Cardiac muscle cell (in vitro differentiated cells and primary cell): ENCODE measurements around the gene CXorf65. TPM values are rescaled to one million over a fixed set of nuclear protein-coding genes. Genes with fewer than 3 reads are reported as not detected.

ENCODE experiments used
- DNase-seq, 2 donors: peaks; one replicate each; pipeline versions ENCODE4 v3.0.0 to v3.0.0-alpha.2; 2010 to 2017; ENCODE audit warnings: low read depth in 1 of 2, low spot score in 1 of 2
- H3K27ac ChIP-seq: fragments of 200-600 bp; sonication (generic); 2 replicates; pipeline ENCODE4 v1.5.1; 2016
- H3K27me3 ChIP-seq: fragments of 200-600 bp; sonication (generic); 2 replicates; pipeline ENCODE4 v1.6.0; 2016; ENCODE audit warnings: control low read depth
- H3K36me3 ChIP-seq: fragments of 200-600 bp; sonication (generic); 2 replicates; pipeline ENCODE4 v1.5.1; 2016; ENCODE audit warnings: control low read depth
- H3K4me1 ChIP-seq: fragments of 200-600 bp; sonication (generic); 2 replicates; pipeline ENCODE4 v1.8.1; 2017; ENCODE audit warnings: low read depth, mild to moderate bottlenecking, mixed run types
- H3K4me3 ChIP-seq: fragments of 200-600 bp; sonication (generic); 2 replicates; pipeline ENCODE4 v1.5.1; 2016; ENCODE audit warnings: mild to moderate bottlenecking
- H3K9me3 ChIP-seq: fragments of 200-600 bp; sonication (generic); 2 replicates; pipeline ENCODE4 v1.5.1; 2017; ENCODE audit warnings: low read depth, mild to moderate bottlenecking, control low read depth
- polyA plus RNA-seq: library from polyadenylated mRNA; unstranded; fragments of >200 nt; fragmentation: Nextera tagmentation; extraction: Ambion mirVana; gene quantifications from 2 replicates; pipeline ENCODE4 v1.2.1, GENCODE V29; 2016
- total RNA-seq: library from RNA; depleted of rRNA; stranded (reverse); fragments of >200 nt; gene quantifications from 2 replicates; pipeline ENCODE4 v1.2.3, GENCODE V29; 2016
- TF ChIP-seq, protein P1 (sequence below): IDR thresholded peaks from 2 replicates; pipeline ENCODE4 v1.5.1; 2012; ENCODE audit warnings: low read depth, mild to moderate bottlenecking, low read length

The CXorf65 gene
- total and polyA plus RNA-seq, 2 experiments from 2014 or later = not detected

DNA sequence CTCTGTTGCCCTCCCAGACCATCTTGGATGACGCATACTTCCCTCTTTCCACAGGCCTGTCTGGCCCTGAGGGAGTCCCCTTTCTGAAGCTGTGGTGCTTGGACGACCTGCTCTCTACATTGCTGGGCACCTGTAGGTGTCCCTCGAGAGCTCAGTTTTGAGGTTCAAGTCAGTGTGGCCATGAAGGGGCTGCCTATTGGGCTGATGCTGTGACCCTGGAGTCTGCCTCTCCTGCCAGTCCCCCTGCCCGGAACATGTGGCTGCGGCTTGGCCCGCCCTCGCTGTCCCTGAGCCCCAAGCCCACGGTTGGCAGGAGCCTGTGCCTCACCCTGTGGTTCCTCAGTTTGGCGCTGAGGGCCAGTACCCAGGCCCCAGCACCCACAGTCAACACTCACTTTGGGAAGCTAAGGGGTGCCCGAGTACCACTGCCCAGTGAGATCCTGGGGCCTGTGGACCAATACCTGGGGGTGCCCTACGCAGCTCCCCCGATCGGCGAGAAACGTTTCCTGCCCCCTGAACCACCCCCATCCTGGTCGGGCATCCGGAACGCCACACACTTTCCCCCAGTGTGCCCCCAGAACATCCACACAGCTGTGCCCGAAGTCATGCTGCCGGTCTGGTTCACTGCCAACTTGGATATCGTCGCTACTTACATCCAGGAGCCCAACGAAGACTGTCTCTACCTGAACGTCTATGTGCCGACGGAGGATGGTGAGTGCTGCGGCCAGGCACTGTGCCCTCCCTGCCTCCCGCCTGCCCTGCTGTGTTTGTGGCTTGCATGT is 41.1 kb upstream of the CXorf65 start:
- no peaks in the 10 kb centered on the region for H3K9me3 ChIP-seq
- TF ChIP-seq, protein P1, sequence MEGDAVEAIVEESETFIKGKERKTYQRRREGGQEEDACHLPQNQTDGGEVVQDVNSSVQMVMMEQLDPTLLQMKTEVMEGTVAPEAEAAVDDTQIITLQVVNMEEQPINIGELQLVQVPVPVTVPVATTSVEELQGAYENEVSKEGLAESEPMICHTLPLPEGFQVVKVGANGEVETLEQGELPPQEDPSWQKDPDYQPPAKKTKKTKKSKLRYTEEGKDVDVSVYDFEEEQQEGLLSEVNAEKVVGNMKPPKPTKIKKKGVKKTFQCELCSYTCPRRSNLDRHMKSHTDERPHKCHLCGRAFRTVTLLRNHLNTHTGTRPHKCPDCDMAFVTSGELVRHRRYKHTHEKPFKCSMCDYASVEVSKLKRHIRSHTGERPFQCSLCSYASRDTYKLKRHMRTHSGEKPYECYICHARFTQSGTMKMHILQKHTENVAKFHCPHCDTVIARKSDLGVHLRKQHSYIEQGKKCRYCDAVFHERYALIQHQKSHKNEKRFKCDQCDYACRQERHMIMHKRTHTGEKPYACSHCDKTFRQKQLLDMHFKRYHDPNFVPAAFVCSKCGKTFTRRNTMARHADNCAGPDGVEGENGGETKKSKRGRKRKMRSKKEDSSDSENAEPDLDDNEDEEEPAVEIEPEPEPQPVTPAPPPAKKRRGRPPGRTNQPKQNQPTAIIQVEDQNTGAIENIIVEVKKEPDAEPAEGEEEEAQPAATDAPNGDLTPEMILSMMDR = no peak
- no peak for DNase-seq

GRCh38 chrX:71144651-71145050 is 38.1 kb upstream of the CXorf65 start, which contains the start of gene NLGN3:
TSS of gene NLGN3 (plus strand) at chrX:71144841. CDS start at chrX:71147750, 2,909 bp downstream.
- Histone ChIP-seq H3K9me3 (no peaks in the 10 kb centered on the region), H3K36me3 (no peaks in the 10 kb centered on the region), H3K4me3 (peak within 1 kb of the TSS; percentile 18), H3K4me1 (peaks cover 10% of the 10 kb centered on the region), H3K27me3 (no peaks in the 10 kb centered on the region), H3K27ac (no peak within 1 kb of the TSS)
- DNase-seq = peak in 1 of 2 donors; percentile 11
- TF ChIP-seq, protein P1 = no peak

More for the DNA sequence above, 41.1 kb upstream of the CXorf65 start:
- H3K4me1 ChIP-seq = peaks cover 10% of the 10 kb centered on the region
- H3K27me3 ChIP-seq = no peaks in the 10 kb centered on the region
- peak overlapping the region; percentile 40 for H3K27ac ChIP-seq
- H3K36me3 ChIP-seq = no peaks in the 10 kb centered on the region
- H3K4me3 ChIP-seq = no peak overlapping the region

GRCh38 chrX:71143508-71143907 is 37.0 kb upstream of the CXorf65 start:
- no peaks in the 10 kb centered on the region for H3K36me3 ChIP-seq
- H3K27ac ChIP-seq = no peak overlapping the region
- H3K9me3 ChIP-seq = no peaks in the 10 kb centered on the region
- H3K4me1 ChIP-seq = peaks cover 10% of the 10 kb centered on the region
- H3K4me3 ChIP-seq = no peak overlapping the region
- TF ChIP-seq, protein P1 = no peak
- no peaks in the 10 kb centered on the region for H3K27me3 ChIP-seq
- peak in 1 of 2 donors; percentile 58 for DNase-seq

DNA sequence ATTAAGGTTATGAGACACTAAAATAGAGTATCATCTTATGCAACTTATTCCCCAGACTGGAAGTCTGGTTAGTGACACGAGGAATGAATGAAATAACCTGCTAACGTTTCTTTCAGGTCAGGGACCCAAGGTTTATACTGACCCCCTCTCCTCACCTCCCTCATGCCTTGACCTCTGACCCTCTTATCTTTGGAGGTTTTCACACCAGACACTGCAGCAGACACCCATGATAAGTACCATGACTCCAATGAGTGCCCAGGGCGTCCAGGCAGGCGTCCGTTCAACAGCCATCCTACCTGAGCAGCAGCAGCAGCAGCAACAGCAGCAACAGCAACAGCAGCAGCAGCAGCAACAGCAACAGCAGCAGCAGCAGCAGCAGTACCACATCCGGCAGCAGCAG is 33.9 kb upstream of the CXorf65 start:
- H3K27me3 ChIP-seq = no peaks in the 10 kb centered on the region
- no peaks in the 10 kb centered on the region for H3K9me3 ChIP-seq
- no peaks in the 10 kb centered on the region for H3K4me1 ChIP-seq
- TF ChIP-seq, protein P1 = no peak
- no peak for DNase-seq
- no peak overlapping the region for H3K4me3 ChIP-seq
- H3K27ac ChIP-seq = no peak overlapping the region
- H3K36me3 ChIP-seq = no peaks in the 10 kb centered on the region

DNA sequence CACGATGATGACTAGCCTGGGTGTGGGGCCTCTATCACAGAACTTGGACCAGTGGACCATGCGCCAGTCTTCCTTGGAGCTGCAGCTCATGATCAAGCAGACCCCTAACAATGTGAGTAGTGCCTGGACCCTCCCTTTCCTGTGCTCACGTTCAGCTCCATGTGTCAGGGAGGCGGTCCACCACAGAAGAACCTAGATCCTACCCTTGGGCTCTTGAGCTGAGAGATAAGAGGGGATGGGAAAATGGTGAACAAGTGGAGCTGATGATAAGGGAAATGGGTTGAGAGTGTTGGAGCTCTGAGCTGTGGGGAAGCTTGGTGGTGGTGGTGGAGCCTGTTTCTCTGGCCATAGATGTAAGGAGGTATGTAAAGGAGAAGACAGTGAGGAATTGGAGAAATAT is 25.0 kb upstream of the CXorf65 start:
- Histone ChIP-seq H3K27ac (no peak overlapping the region), H3K36me3 (peaks cover 6% of the 10 kb centered on the region), H3K4me1 (no peaks in the 10 kb centered on the region), H3K27me3 (no peaks in the 10 kb centered on the region), H3K9me3 (no peaks in the 10 kb centered on the region), H3K4me3 (no peak overlapping the region)
- no peak for DNase-seq
- TF ChIP-seq, protein P1 = no peak
